Measurements from ENCODE around the gene KLK15. TPM values are rescaled to one million over a fixed set of nuclear protein-coding genes. Genes with fewer than 3 reads are reported as not detected.

The KLK15 gene
- total RNA-seq, 3 donors from 2014 or later = 0.92 to 3.3 (median 2.3) TPM

DNA sequence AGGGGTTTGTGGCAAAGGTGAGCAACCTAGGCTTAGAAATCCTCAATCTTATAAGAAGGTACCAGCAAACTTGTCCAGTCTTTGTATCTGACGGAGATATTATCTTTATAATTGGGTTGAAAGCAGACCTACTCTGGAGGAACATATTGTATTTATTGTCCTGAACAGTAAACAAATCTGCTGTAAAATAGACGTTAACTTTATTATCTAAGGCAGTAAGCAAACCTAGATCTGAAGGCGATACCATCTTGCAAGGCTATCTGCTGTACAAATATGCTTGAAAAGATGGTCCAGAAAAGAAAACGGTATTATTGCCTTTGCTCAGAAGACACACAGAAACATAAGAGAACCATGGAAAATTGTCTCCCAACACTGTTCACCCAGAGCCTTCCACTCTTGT lies 36.1 kb upstream of the KLK15 start:
- no peaks in the 10 kb centered on the region for H3K36me3 ChIP-seq (ENCODE audit: low read depth)
- peaks cover 9% of the 10 kb centered on the region for H3K4me1 ChIP-seq (ENCODE audit: low read depth)
- intact Hi-C loops (cut with DNase I, micrococcal nuclease) = no loop called here
- H3K4me3 ChIP-seq = no peak overlapping the region
- peak; percentile 31 for ATAC-seq
- H3K9me3 ChIP-seq = no peaks in the 10 kb centered on the region
- DNase-seq = no peak
- TF ChIP-seq, protein P1, sequence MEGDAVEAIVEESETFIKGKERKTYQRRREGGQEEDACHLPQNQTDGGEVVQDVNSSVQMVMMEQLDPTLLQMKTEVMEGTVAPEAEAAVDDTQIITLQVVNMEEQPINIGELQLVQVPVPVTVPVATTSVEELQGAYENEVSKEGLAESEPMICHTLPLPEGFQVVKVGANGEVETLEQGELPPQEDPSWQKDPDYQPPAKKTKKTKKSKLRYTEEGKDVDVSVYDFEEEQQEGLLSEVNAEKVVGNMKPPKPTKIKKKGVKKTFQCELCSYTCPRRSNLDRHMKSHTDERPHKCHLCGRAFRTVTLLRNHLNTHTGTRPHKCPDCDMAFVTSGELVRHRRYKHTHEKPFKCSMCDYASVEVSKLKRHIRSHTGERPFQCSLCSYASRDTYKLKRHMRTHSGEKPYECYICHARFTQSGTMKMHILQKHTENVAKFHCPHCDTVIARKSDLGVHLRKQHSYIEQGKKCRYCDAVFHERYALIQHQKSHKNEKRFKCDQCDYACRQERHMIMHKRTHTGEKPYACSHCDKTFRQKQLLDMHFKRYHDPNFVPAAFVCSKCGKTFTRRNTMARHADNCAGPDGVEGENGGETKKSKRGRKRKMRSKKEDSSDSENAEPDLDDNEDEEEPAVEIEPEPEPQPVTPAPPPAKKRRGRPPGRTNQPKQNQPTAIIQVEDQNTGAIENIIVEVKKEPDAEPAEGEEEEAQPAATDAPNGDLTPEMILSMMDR (IDR thresholded peaks at IDR 0.05) = no peak

DNA sequence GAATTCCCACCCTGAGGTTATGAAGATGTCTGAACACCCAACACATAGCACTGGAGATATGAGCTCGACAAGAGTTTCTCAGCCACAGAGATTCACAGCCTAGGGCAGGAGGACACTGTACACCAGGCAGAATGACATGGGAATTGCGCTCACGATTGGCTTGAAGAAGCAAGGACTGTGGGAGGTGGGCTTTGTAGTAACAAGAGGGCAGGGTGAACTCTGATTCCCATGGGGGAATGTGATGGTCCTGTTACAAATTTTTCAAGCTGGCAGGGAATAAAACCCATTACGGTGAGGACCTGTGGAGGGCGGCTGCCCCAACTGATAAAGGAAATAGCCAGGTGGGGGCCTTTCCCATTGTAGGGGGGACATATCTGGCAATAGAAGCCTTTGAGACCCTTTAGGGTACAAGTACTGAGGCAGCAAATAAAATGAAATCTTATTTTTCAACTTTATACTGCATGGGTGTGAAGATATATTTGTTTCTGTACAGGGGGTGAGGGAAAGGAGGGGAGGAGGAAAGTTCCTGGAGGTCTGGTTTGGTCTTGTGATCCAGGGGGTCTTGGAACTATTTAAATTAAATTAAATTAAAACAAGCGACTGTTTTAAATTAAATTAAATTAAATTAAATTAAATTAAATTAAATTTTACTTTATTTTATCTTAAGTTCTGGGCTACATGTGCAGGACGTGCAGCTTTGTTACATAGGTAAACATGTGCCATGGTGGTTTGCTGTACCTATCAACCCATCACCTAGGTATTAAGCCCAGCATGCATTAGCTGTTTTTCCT lies 28.3 kb upstream of the KLK15 start:
- ATAC-seq (no peak), DNase-seq (no peak)
- TF ChIP-seq, protein P1 (IDR thresholded peaks at IDR 0.05) = no peak
- intact Hi-C loops (cut with DNase I, micrococcal nuclease) = no loop called here
- H3K36me3 ChIP-seq (ENCODE audit: low read depth) = no peaks in the 10 kb centered on the region
- H3K4me3 ChIP-seq = no peak overlapping the region
- H3K9me3 ChIP-seq = no peaks in the 10 kb centered on the region
- H3K4me1 ChIP-seq (ENCODE audit: low read depth) = no peaks in the 10 kb centered on the region

DNA sequence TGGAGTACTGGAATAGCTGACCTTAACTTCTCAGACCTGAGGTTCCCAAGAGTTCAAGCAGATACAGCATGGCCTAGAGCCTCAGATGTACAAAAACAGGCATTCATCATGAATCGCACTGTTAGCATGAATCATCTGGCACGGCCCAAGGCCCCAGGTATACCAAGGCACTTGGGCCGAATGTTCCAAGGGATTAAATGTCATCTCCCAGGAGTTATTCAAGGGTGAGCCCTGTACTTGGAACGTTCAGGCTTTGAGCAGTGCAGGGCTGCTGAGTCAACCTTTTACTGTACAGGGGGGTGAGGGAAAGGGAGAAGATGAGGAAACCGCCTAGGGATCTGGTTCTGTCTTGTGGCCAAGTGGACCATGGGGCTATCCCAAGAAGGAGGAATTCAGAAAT lies 27.6 kb upstream of the KLK15 start:
- ATAC-seq (no peak), DNase-seq (no peak)
- intact Hi-C loops (cut with DNase I, micrococcal nuclease) = no loop called here
- Histone ChIP-seq H3K4me1 (ENCODE audit: low read depth) (no peaks in the 10 kb centered on the region), H3K4me3 (no peak overlapping the region), H3K9me3 (no peaks in the 10 kb centered on the region), H3K36me3 (ENCODE audit: low read depth) (no peaks in the 10 kb centered on the region)
- TF ChIP-seq, protein P1 (IDR thresholded peaks at IDR 0.05) = no peak

DNA sequence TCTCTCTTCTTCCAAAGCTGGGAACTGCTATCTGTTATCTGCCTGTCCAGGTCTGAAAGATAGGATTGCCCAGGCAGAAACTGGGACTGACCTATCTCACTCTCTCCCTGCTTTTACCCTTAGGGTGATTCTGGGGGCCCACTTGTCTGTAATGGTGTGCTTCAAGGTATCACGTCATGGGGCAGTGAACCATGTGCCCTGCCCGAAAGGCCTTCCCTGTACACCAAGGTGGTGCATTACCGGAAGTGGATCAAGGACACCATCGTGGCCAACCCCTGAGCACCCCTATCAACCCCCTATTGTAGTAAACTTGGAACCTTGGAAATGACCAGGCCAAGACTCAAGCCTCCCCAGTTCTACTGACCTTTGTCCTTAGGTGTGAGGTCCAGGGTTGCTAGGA lies 26.5 kb upstream of the KLK15 start:
- H3K9me3 ChIP-seq = no peaks in the 10 kb centered on the region
- TF ChIP-seq, protein P1 (IDR thresholded peaks at IDR 0.05) = no peak

DNA sequence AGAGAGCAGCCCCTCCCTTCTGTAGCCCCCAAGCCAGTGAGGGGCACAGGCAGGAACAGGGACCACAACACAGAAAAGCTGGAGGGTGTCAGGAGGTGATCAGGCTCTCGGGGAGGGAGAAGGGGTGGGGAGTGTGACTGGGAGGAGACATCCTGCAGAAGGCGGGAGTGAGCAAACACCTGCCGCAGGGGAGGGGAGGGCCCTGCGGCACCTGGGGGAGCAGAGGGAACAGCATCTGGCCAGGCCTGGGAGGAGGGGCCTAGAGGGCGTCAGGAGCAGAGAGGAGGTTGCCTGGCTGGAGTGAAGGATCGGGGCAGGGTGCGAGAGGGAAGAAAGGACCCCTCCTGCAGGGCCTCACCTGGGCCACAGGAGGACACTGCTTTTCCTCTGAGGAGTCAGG lies 25.5 kb upstream of the KLK15 start:
- DNase-seq (peak; percentile 45 to 68 (median 67)), ATAC-seq (peak; percentile 93)
- TF ChIP-seq, protein P1 (IDR thresholded peaks at IDR 0.05) = no peak
- no peaks in the 10 kb centered on the region for H3K9me3 ChIP-seq
- H3K4me3 ChIP-seq = no peak overlapping the region
- no peaks in the 10 kb centered on the region for H3K36me3 ChIP-seq (ENCODE audit: low read depth)
- H3K4me1 ChIP-seq (ENCODE audit: low read depth) = no peaks in the 10 kb centered on the region
- intact Hi-C loops (cut with DNase I, micrococcal nuclease) = no loop called here

More for the DNA sequence above, 26.5 kb upstream of the KLK15 start:
- intact Hi-C loops (cut with DNase I, micrococcal nuclease) = no loop called here
- DNase-seq (no peak), ATAC-seq (no peak)
- Histone ChIP-seq H3K4me3 (no peak overlapping the region), H3K4me1 (ENCODE audit: low read depth) (no peaks in the 10 kb centered on the region), H3K36me3 (ENCODE audit: low read depth) (no peaks in the 10 kb centered on the region)

Data from mucosa of descending colon (tissue), 3 donors.